Measurements from ENCODE around the gene SDK1. TPM values are rescaled to one million over a fixed set of nuclear protein-coding genes. Genes with fewer than 3 reads are reported as not detected.

Gene SDK1
- total and polyA plus RNA-seq, 2 experiments from 2014 or later, result 2.1 to 10.0 TPM

GRCh38 chr7:3321206-3321605 lies 20.2 kb downstream of the SDK1 start:
- Mint-ChIP-seq H3K27me3 (ENCODE audit: insufficient read depth, low read depth, poor library complexity) (no peaks in the 10 kb centered on the region), H3K36me3 (ENCODE audit: low read depth) (peaks cover 6% of the 10 kb centered on the region; the same call in 2 of the 3 replicates), H3K4me1 (peaks cover 20% of the 10 kb centered on the region), H3K27ac (no peak overlapping the region), H3K4me3 (no peak overlapping the region), H3K9me3 (no peaks in the 10 kb centered on the region)
- no peak overlapping the region for H3K4me2 ChIP-seq
- no peak overlapping the region for H2AFZ ChIP-seq
- no peaks in the 10 kb centered on the region for H4K20me1 ChIP-seq (replicated peaks; ENCODE audit: insufficient read depth)
- H3K9me2 ChIP-seq (ENCODE audit: insufficient read depth), result no peaks in the 10 kb centered on the region
- DNase-seq (ENCODE audit: low spot score), result peak; percentile 20
- H3K4me3 ChIP-seq, result no peak overlapping the region
- H3K27ac ChIP-seq (ENCODE audit: low read depth), result no peak overlapping the region
- no peaks in the 10 kb centered on the region for H3K79me2 ChIP-seq (replicated peaks; ENCODE audit: insufficient read depth)
- ATAC-seq, result no peak; the same call in 2 of the 3 replicates
- H3K36me3 ChIP-seq (ENCODE audit: insufficient read depth), result no peaks in the 10 kb centered on the region
- H3K27me3 ChIP-seq (ENCODE audit: insufficient read depth), result no peaks in the 10 kb centered on the region
- TF ChIP-seq ETS1 (IDR thresholded peaks at IDR 0.05), result no peak
- TF ChIP-seq CTCF (conservative IDR thresholded peaks at IDR 0.05; ENCODE audit: low read depth in 2 of 2), result no peak
- no peak for TF ChIP-seq ZNF114 (CRISPR knock-in tag; IDR thresholded peaks at IDR 0.05)
- TF ChIP-seq NANOG (IDR thresholded peaks at IDR 0.05; ENCODE audit: borderline replicate concordance), result no peak
- no peak for TF ChIP-seq REST (IDR thresholded peaks at IDR 0.05; ENCODE audit: unreplicated experiment)
- TF ChIP-seq EZH2 (IDR thresholded peaks at IDR 0.05; ENCODE audit: low read depth, unreplicated experiment), result no peak
- TF ChIP-seq EZH2phosphoT487 (IDR thresholded peaks at IDR 0.05; ENCODE audit: unreplicated experiment), result no peak
- TF ChIP-seq ZNF331 (CRISPR knock-in tag; IDR thresholded peaks at IDR 0.05; ENCODE audit: low read depth), result no peak
- no peak for TF ChIP-seq CREB1 (CRISPR knock-in tag; IDR thresholded peaks at IDR 0.05; ENCODE audit: low read depth)
- TF ChIP-seq JUNB (IDR thresholded peaks at IDR 0.05; ENCODE audit: unreplicated experiment), result no peak
- TF ChIP-seq STAT1 (IDR thresholded peaks at IDR 0.05; ENCODE audit: unreplicated experiment), result no peak
- TF ChIP-seq POLR2AphosphoS5 (IDR thresholded peaks at IDR 0.05; ENCODE audit: low read depth), result no peak
- TF ChIP-seq ZNF462 (CRISPR knock-in tag; IDR thresholded peaks at IDR 0.05), result no peak
- 0 out of 2 replicates have a peak, but pooled peaks cover 8% of the 10 kb centered on the region for H3K4me1 ChIP-seq (ENCODE audit: insufficient read depth)
- H3F3A ChIP-seq (replicated peaks; ENCODE audit: low read depth), result no peaks in the 10 kb centered on the region

Data from GM23338 (cell line).